Astrocyte (in vitro differentiated cells and primary cell): Measurements from ENCODE around the gene LZTS2.

Source experiments
- CTCF ChIP-seq: IDR thresholded peaks from 2 replicates; pipeline ENCODE4 v1.5.1; 2011; ENCODE audit warnings: low read depth, mild to moderate bottlenecking, inconsistent platforms, low read length, moderate library complexity; ENCODE audit not compliant: insufficient read depth
- EZH2 ChIP-seq: IDR thresholded peaks from 2 replicates; pipeline ENCODE4 v1.6.1; 2012; ENCODE audit warnings: mild to moderate bottlenecking, low read length, inconsistent platforms; ENCODE audit not compliant: insufficient read depth

- TF ChIP-seq CTCF (no peak), EZH2 (no peak)
Observed at GRCh38 chr10:100968062-100968736, 31.4 kb upstream of the LZTS2 start.
